Mesendoderm (in vitro differentiated cells): ENCODE data around the gene CXCR2.
A peak's percentile ranks its signal among the peaks of the same experiment; 100 is the strongest.

Experiments
- DNase-seq: peaks from one replicate; pipeline ENCODE4 v3.0.0; 2013
- H2AK5ac ChIP-seq: 2 replicates; pipeline ENCODE4 v1.6.1; 2013; ENCODE audit warnings: low read length, inconsistent platforms
- H2BK120ac ChIP-seq: 2 replicates; pipeline ENCODE4 v1.6.1; 2013; ENCODE audit warnings: low read depth, mild to moderate bottlenecking, low read length, moderate library complexity, mixed read lengths
- H2BK15ac ChIP-seq: replicated peaks from 2 replicates; pipeline ENCODE4 v1.6.1; 2013; ENCODE audit warnings: low read depth, mild to moderate bottlenecking, moderate library complexity
- H2BK5ac ChIP-seq: 2 replicates; pipeline ENCODE4 v1.6.1; 2013; ENCODE audit warnings: low read length, inconsistent platforms
- H3K18ac ChIP-seq: 2 replicates; pipeline ENCODE4 v1.6.1; 2013; ENCODE audit warnings: mild to moderate bottlenecking, low read length, mixed read lengths
- H3K23ac ChIP-seq: one replicate; pipeline ENCODE4 v1.6.1; 2013; ENCODE audit warnings: low read length
- H3K27ac ChIP-seq: 2 replicates; pipeline ENCODE4 v1.5.1; 2013; ENCODE audit warnings: low read depth, mild to moderate bottlenecking, inconsistent platforms, low read length, moderate library complexity
- H3K27me3 ChIP-seq: 2 replicates; pipeline ENCODE4 v1.6.1; 2013; ENCODE audit warnings: low read length, control low read depth, mild to moderate bottlenecking, inconsistent platforms; ENCODE audit not compliant: insufficient read depth, poor library complexity
- H3K36me3 ChIP-seq: 2 replicates; pipeline ENCODE4 v1.6.1; 2013; ENCODE audit warnings: low read length, inconsistent platforms; ENCODE audit not compliant: control insufficient read depth, insufficient read depth
- H3K4ac ChIP-seq: one replicate; pipeline ENCODE4 v1.6.1; 2013; ENCODE audit warnings: low read depth, mild to moderate bottlenecking, low read length, moderate library complexity
- H3K4me1 ChIP-seq: 2 replicates; pipeline ENCODE4 v1.6.1; 2013; ENCODE audit warnings: low read depth, low read length, inconsistent platforms; ENCODE audit not compliant: control insufficient read depth
- H3K4me2 ChIP-seq: 2 replicates; pipeline ENCODE4 v1.6.1; 2013; ENCODE audit warnings: low read length
- H3K4me3 ChIP-seq: 2 replicates; pipeline ENCODE4 v1.5.1; 2013; ENCODE audit warnings: mild to moderate bottlenecking, low read length
- H3K56ac ChIP-seq: one replicate; pipeline ENCODE4 v1.6.1; 2013; ENCODE audit warnings: low read length
- H3K79me1 ChIP-seq: 2 replicates; pipeline ENCODE4 v1.6.1; 2013; ENCODE audit warnings: low read length, inconsistent platforms
- H3K79me2 ChIP-seq: 2 replicates; pipeline ENCODE4 v1.6.1; 2013; ENCODE audit warnings: mild to moderate bottlenecking, low read length; ENCODE audit not compliant: control insufficient read depth, insufficient read depth
- H3K9ac ChIP-seq: 2 replicates; pipeline ENCODE4 v1.6.1; 2013; ENCODE audit warnings: low read length, inconsistent platforms
- H4K5ac ChIP-seq: one replicate; pipeline ENCODE4 v1.6.1; 2013; ENCODE audit warnings: low read length
- H4K8ac ChIP-seq: one replicate; pipeline ENCODE4 v1.6.1; 2013; ENCODE audit warnings: low read depth, mild to moderate bottlenecking, control low read depth, low read length, moderate library complexity
- WGBS: extraction: QIAGEN DNeasy Blood & Tissue Kit; methylation state at CpG from one replicate; pipeline ENCODE4 v1.1.7; 2013; ENCODE audit warnings: low lambda C conversion rate, missing lambda C conversion rate; ENCODE audit not compliant: insufficient coverage; ENCODE audit errors: extremely low coverage; 5-methylcytosine and 5-hydroxymethylcytosine counted together

CXCR2 gene

DNA sequence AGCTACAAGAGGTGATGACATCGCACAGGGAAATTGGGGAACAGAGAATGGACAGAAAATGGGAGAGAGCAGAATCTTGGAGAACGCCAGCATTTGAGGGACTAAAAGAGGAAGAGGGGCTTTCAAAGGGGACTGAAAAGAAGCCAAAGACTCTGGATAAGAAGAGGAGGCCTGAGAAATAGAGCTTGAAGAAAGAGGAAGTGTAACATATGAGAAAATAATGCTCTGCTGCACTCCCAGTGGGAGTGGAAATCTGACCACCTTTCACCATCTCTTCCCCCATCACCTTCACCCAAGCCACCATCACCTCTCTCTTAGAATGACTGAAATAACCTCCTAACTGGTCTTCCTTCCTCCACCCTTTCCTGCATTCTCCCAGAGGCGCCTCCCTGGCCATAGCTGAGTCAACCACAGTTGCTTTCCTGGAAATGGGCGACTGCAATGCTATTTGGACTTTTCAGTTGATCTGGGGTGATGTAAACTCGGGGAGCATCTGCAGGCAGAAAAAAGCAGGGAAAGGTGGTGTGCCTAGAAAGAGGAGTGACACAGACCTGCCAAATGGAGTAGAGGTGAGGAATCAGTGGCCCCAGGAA lies 24.1 kb downstream of the CXCR2 start:
- H3K27ac ChIP-seq: no peak overlapping the region
- H2BK5ac ChIP-seq: no peak overlapping the region
- H4K8ac ChIP-seq: no peak overlapping the region
- H3K23ac ChIP-seq: no peak overlapping the region
- H3K36me3 ChIP-seq: no peaks in the 10 kb centered on the region
- no peak overlapping the region for H2AK5ac ChIP-seq
- no peaks in the 10 kb centered on the region for H3K27me3 ChIP-seq
- H3K18ac ChIP-seq: no peak overlapping the region
- no peak overlapping the region for H3K4me2 ChIP-seq
- DNase-seq: no peak
- no peak overlapping the region for H2BK15ac ChIP-seq
- no peak overlapping the region for H3K4ac ChIP-seq
- no peaks in the 10 kb centered on the region for H3K79me2 ChIP-seq
- no peak overlapping the region for H4K5ac ChIP-seq
- H3K4me3 ChIP-seq: no peak overlapping the region
- H3K79me1 ChIP-seq: no peaks in the 10 kb centered on the region
- no peaks in the 10 kb centered on the region for H3K4me1 ChIP-seq
- no peak overlapping the region for H3K9ac ChIP-seq
- H3K56ac ChIP-seq: no peak overlapping the region
- WGBS: no CpG with 5 or more reads among the region's 5 CpGs
- no peak overlapping the region for H2BK120ac ChIP-seq

DNA sequence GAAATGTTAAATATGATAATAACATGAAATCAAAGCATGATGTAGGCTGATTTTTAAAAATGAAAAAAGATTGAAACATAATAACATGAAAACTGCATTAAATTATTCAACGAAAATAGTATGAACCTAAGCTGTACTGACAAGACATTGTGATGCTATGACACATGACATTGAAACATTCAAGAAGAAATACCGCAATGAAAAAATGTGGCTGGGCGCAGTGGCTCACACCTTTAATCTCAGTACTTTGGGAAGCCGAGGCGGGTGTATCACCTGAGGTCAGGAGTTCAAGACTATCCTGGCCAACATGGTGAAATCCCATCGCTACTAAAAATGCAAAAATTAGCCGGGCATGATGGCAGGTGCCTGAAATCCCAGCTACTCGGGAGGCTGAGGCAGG lies 26.3 kb downstream of the CXCR2 start:
- no peak overlapping the region for H2BK5ac ChIP-seq
- no peak overlapping the region for H3K18ac ChIP-seq
- H4K8ac ChIP-seq: no peak overlapping the region
- no peak overlapping the region for H3K4ac ChIP-seq
- no peak overlapping the region for H3K27ac ChIP-seq
- no peaks in the 10 kb centered on the region for H3K36me3 ChIP-seq
- H3K23ac ChIP-seq: no peak overlapping the region
- no peaks in the 10 kb centered on the region for H3K4me1 ChIP-seq
- H3K56ac ChIP-seq: no peak overlapping the region
- no peak overlapping the region for H3K4me2 ChIP-seq
- H3K79me1 ChIP-seq: no peaks in the 10 kb centered on the region
- no peak overlapping the region for H4K5ac ChIP-seq
- no peak for DNase-seq
- H3K9ac ChIP-seq: no peak overlapping the region
- no peak overlapping the region for H3K4me3 ChIP-seq
- no peak overlapping the region for H2BK15ac ChIP-seq
- WGBS: no CpG with 5 or more reads among the region's 8 CpGs
- no peak overlapping the region for H2AK5ac ChIP-seq
- no peaks in the 10 kb centered on the region for H3K27me3 ChIP-seq
- H2BK120ac ChIP-seq: no peak overlapping the region
- no peaks in the 10 kb centered on the region for H3K79me2 ChIP-seq

GRCh38 chr2:218152777-218153176 lies 26.9 kb downstream of the CXCR2 start:
- Histone ChIP-seq H2BK5ac (no peak overlapping the region), H3K79me1 (no peaks in the 10 kb centered on the region), H3K9ac (no peak overlapping the region), H2AK5ac (no peak overlapping the region), H3K4me1 (no peaks in the 10 kb centered on the region), H4K5ac (no peak overlapping the region), H3K27me3 (no peaks in the 10 kb centered on the region), H3K27ac (no peak overlapping the region), H3K4ac (no peak overlapping the region), H2BK15ac (no peak overlapping the region), H3K4me2 (no peak overlapping the region), H3K36me3 (no peaks in the 10 kb centered on the region), H3K18ac (no peak overlapping the region), H3K4me3 (no peak overlapping the region), H2BK120ac (no peak overlapping the region), H4K8ac (no peak overlapping the region), H3K56ac (no peak overlapping the region), H3K79me2 (no peaks in the 10 kb centered on the region), H3K23ac (no peak overlapping the region)
- DNase-seq: peak; percentile 12
- WGBS: no CpG with 5 or more reads among the region's 1 CpG

GRCh38 chr2:218155953-218156479 lies 30.2 kb downstream of the CXCR2 start:
- no peak for DNase-seq
- H3K27ac ChIP-seq: no peak overlapping the region
- no CpG with 5 or more reads among the region's 7 CpGs for WGBS
- no peak overlapping the region for H3K18ac ChIP-seq
- H3K79me1 ChIP-seq: no peaks in the 10 kb centered on the region
- H3K36me3 ChIP-seq: no peaks in the 10 kb centered on the region
- no peak overlapping the region for H2AK5ac ChIP-seq
- no peak overlapping the region for H3K4ac ChIP-seq
- no peak overlapping the region for H3K4me2 ChIP-seq
- no peak overlapping the region for H2BK120ac ChIP-seq
- H3K4me3 ChIP-seq: no peak overlapping the region
- H3K9ac ChIP-seq: no peak overlapping the region
- H3K56ac ChIP-seq: no peak overlapping the region
- H4K8ac ChIP-seq: no peak overlapping the region
- no peak overlapping the region for H2BK15ac ChIP-seq
- H4K5ac ChIP-seq: no peak overlapping the region
- no peaks in the 10 kb centered on the region for H3K79me2 ChIP-seq
- H3K4me1 ChIP-seq: no peaks in the 10 kb centered on the region
- H3K27me3 ChIP-seq: no peaks in the 10 kb centered on the region
- no peak overlapping the region for H2BK5ac ChIP-seq
- H3K23ac ChIP-seq: no peak overlapping the region

GRCh38 chr2:218161644-218162043 lies 35.8 kb downstream of the CXCR2 start:
- Histone ChIP-seq H3K27ac (no peak overlapping the region), H3K4ac (no peak overlapping the region), H4K5ac (no peak overlapping the region), H3K56ac (no peak overlapping the region), H3K36me3 (no peaks in the 10 kb centered on the region), H3K18ac (no peak overlapping the region), H2BK120ac (no peak overlapping the region), H4K8ac (no peak overlapping the region), H3K9ac (no peak overlapping the region), H3K4me3 (no peak overlapping the region), H2BK15ac (no peak overlapping the region), H2BK5ac (no peak overlapping the region), H3K79me2 (no peaks in the 10 kb centered on the region), H3K4me1 (no peaks in the 10 kb centered on the region), H2AK5ac (no peak overlapping the region), H3K23ac (peak overlapping the region; percentile 45), H3K4me2 (no peak overlapping the region), H3K79me1 (no peaks in the 10 kb centered on the region), H3K27me3 (no peaks in the 10 kb centered on the region)
- no peak for DNase-seq
- no CpG with 5 or more reads among the region's 2 CpGs for WGBS

DNA sequence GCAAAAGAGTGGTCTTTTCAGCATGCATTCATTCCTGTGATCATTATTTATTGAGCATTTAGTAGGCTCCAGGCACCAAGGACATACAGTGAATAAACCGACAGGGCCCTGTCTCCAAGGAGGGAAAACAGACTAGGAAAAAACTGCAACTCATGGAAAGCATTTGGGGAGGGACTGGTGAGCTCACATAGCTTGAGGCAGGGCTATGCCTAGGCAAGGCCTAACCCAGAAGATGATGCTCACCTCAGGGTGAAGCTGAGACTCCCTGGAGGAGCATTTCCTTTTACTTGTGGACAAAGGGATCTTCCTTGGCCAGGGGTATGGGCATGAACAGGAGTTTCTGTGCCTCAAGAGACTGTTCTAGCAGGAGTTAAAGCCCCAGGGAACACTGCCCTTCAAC lies 37.0 kb downstream of the CXCR2 start:
- no CpG with 5 or more reads among the region's 1 CpG for WGBS
- Histone ChIP-seq H4K8ac (no peak overlapping the region), H2BK120ac (no peak overlapping the region), H3K4me1 (no peaks in the 10 kb centered on the region), H3K79me1 (no peaks in the 10 kb centered on the region), H3K4ac (no peak overlapping the region), H3K27ac (no peak overlapping the region), H4K5ac (no peak overlapping the region), H3K23ac (no peak overlapping the region), H3K4me3 (no peak overlapping the region), H3K9ac (no peak overlapping the region), H3K18ac (no peak overlapping the region), H2BK15ac (no peak overlapping the region), H3K36me3 (no peaks in the 10 kb centered on the region), H3K79me2 (no peaks in the 10 kb centered on the region), H2BK5ac (no peak overlapping the region), H3K56ac (no peak overlapping the region), H3K4me2 (no peak overlapping the region), H3K27me3 (no peaks in the 10 kb centered on the region), H2AK5ac (no peak overlapping the region)
- no peak for DNase-seq
